Measurements from ENCODE around the gene DYNLT4.

DYNLT4 gene

DNA sequence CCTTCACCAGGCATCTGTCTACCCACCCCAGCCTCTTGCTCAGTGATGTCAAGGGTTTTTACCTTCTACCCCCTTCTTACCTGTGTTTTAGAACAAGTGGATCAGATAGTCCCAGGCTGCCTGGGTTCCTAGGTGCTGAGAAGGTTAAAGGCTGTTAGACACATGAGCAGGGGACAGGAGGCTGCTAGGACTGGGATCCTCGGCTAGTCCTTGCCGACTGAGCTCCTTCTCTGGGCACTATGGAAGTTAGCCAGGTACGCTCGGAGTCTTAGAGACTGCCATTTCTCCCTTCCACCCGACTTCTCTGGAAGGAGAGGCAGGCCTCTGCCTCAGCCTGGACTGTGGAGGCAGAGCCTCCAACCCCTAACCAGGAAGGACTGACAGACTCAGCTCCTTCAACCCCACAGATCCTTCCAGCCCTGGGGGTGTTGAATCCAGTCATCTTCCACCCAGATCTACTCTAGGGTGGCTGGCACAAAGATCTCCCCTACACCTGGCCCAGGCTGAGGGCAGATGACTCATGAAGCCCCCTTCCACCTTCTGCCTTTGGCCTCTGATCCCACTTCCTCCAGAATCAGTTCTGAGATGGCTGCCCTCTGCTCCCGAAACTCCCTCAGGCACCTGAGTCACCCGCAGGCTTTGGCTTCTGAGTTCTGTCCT is at the start of gene DYNLT4:
DYNLT4 (minus strand) TSS at position 648 of the 660 bp plus-strand sequence. CDS start 683 bp downstream, outside the sequence.
- TF ChIP-seq ZNF384 (IDR thresholded peaks at IDR 0.05) (no peak), L3MBTL2 (conservative IDR thresholded peaks at IDR 0.05) (no peak), LEF1 (IDR thresholded peaks at IDR 0.05; ENCODE audit: borderline replicate concordance) (no peak), SP1 (IDR thresholded peaks at IDR 0.05) (no peak), CTBP1 (IDR thresholded peaks at IDR 0.05; ENCODE audit: borderline replicate concordance) (no peak), SUZ12 (IDR thresholded peaks at IDR 0.05) (no peak), BHLHE40 (IDR thresholded peaks at IDR 0.05; ENCODE audit: borderline replicate concordance) (no peak), HDGF (IDR thresholded peaks at IDR 0.05; ENCODE audit: borderline replicate concordance) (no peak), TARDBP (IDR thresholded peaks at IDR 0.05) (no peak), FOXA1 (IDR thresholded peaks at IDR 0.05) (no peak), FOXK2 (IDR thresholded peaks at IDR 0.05) (no peak), ELF4 (IDR thresholded peaks at IDR 0.05) (no peak), NFRKB (IDR thresholded peaks at IDR 0.05) (no peak), ARNT (IDR thresholded peaks at IDR 0.05) (no peak)
- TF ChIP-seq, protein P1, sequence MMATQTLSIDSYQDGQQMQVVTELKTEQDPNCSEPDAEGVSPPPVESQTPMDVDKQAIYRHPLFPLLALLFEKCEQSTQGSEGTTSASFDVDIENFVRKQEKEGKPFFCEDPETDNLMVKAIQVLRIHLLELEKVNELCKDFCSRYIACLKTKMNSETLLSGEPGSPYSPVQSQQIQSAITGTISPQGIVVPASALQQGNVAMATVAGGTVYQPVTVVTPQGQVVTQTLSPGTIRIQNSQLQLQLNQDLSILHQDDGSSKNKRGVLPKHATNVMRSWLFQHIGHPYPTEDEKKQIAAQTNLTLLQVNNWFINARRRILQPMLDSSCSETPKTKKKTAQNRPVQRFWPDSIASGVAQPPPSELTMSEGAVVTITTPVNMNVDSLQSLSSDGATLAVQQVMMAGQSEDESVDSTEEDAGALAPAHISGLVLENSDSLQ (IDR thresholded peaks at IDR 0.05): no peak
- POLR2A ChIA-PET: interaction anchor here (0.6 to 7.5 kb wide), 9 partner anchors 10 to 175 kb away, joined by 3 to 137 read pairs (median 6); partner anchors contain the start of genes RNU5D-1 and RPS8
- CTCF ChIA-PET: interaction anchor here (1.0 kb wide), 1 partner anchor 179 kb away, joined by 3 read pairs; the partner anchor contains the start of gene EIF2B3
- DNase-seq (ENCODE audit: extremely low spot score): no peak

DNA sequence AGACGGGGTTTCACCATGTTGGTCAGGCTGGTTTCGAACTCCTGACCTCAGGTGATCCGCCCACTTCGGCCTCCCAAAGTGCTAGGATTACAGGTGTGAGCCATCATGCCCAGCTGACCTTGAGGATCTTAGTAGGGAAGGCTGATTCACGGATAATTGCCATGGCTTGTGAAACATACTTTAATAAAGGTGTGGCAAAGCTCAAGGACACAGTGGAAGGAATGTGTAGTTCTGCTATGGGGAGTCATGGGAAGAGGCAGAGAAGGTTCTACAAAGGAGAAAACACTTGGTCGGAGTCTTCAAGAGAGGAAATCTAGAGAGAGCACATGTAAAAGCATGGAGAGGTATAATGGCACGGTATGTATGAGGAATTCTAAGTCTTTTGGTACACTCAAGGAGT is 48.6 kb upstream of the DYNLT4 start:
- no peak for TF ChIP-seq TARDBP (IDR thresholded peaks at IDR 0.05)
- no peak for TF ChIP-seq L3MBTL2 (conservative IDR thresholded peaks at IDR 0.05)
- no peak for TF ChIP-seq LEF1 (IDR thresholded peaks at IDR 0.05; ENCODE audit: borderline replicate concordance)
- no peak for TF ChIP-seq FOXK2 (IDR thresholded peaks at IDR 0.05)
- no peak for TF ChIP-seq FOXA1 (IDR thresholded peaks at IDR 0.05)
- TF ChIP-seq NFRKB (IDR thresholded peaks at IDR 0.05): no peak
- TF ChIP-seq ZNF384 (IDR thresholded peaks at IDR 0.05): no peak
- ChIA-PET POLR2A (no interaction called here), CTCF (no interaction called here)
- no peak for DNase-seq (ENCODE audit: extremely low spot score)

GRCh38 chr1:44854970-44855369 is 47.8 kb upstream of the DYNLT4 start:
- no peak for DNase-seq (ENCODE audit: extremely low spot score)
- ChIA-PET CTCF (no interaction called here), POLR2A (no interaction called here)
- no peak for TF ChIP-seq ELF4 (IDR thresholded peaks at IDR 0.05)

- TF ChIP-seq FOXM1 (IDR thresholded peaks at IDR 0.05; ENCODE audit: borderline replicate concordance) (no peak), ZNF384 (IDR thresholded peaks at IDR 0.05) (no peak), HDGF (IDR thresholded peaks at IDR 0.05; ENCODE audit: borderline replicate concordance) (no peak), NFRKB (IDR thresholded peaks at IDR 0.05) (no peak), SP1 (IDR thresholded peaks at IDR 0.05) (no peak), ARNT (IDR thresholded peaks at IDR 0.05) (no peak)
- ChIA-PET CTCF (no interaction called here), POLR2A (interaction anchor here (1.0 to 1.6 kb wide), 3 partner anchors 8 to 78 kb away, joined by 3 read pairs; partner anchors contain the start of genes PTCH2 and RPS8)
- DNase-seq (ENCODE audit: extremely low spot score): no peak
Observed at GRCh38 chr1:44853201-44853600, 46.0 kb upstream of the DYNLT4 start.

GRCh38 chr1:44851308-44851707 is 44.2 kb upstream of the DYNLT4 start:
- ChIA-PET CTCF (no interaction called here), POLR2A (interaction anchor here (0.8 kb wide), 1 partner anchor 32 kb away, joined by 3 read pairs; no protein-coding TSS in a partner anchor)
- TF ChIP-seq BHLHE40 (IDR thresholded peaks at IDR 0.05; ENCODE audit: borderline replicate concordance): no peak
- no peak for TF ChIP-seq CTBP1 (IDR thresholded peaks at IDR 0.05; ENCODE audit: borderline replicate concordance)

GRCh38 chr1:44849575-44850132 is 42.5 kb upstream of the DYNLT4 start:
- TF ChIP-seq FOXM1 (IDR thresholded peaks at IDR 0.05; ENCODE audit: borderline replicate concordance): no peak
- TF ChIP-seq ARNT (IDR thresholded peaks at IDR 0.05): no peak
- TF ChIP-seq SP1 (IDR thresholded peaks at IDR 0.05): no peak
- TF ChIP-seq BHLHE40 (IDR thresholded peaks at IDR 0.05; ENCODE audit: borderline replicate concordance): no peak
- TF ChIP-seq, protein P1 (IDR thresholded peaks at IDR 0.05): no peak
- no peak for TF ChIP-seq L3MBTL2 (conservative IDR thresholded peaks at IDR 0.05)
- TF ChIP-seq TARDBP (IDR thresholded peaks at IDR 0.05): no peak
- no peak for TF ChIP-seq ZNF384 (IDR thresholded peaks at IDR 0.05)
- no peak for TF ChIP-seq FOXA1 (IDR thresholded peaks at IDR 0.05)
- no peak for TF ChIP-seq CTBP1 (IDR thresholded peaks at IDR 0.05; ENCODE audit: borderline replicate concordance)
- TF ChIP-seq SUZ12 (IDR thresholded peaks at IDR 0.05): no peak
- TF ChIP-seq FOXK2 (IDR thresholded peaks at IDR 0.05): no peak
- TF ChIP-seq ELF4 (IDR thresholded peaks at IDR 0.05): no peak
- no peak for TF ChIP-seq HDGF (IDR thresholded peaks at IDR 0.05; ENCODE audit: borderline replicate concordance)
- ChIA-PET POLR2A (interaction anchor here (1.3 kb wide), 1 partner anchor 75 kb away, joined by 3 read pairs; no protein-coding TSS in a partner anchor), CTCF (no interaction called here)
- no peak for DNase-seq (ENCODE audit: extremely low spot score)

More at GRCh38 chr1:44851308-44851707, 44.2 kb upstream of the DYNLT4 start:
- no peak for DNase-seq (ENCODE audit: extremely low spot score)

All from HEK293T (cell line).